Measurements from ENCODE around the gene MARK2. TPM values are rescaled to one million over a fixed set of nuclear protein-coding genes. Genes with fewer than 3 reads are reported as not detected.

MARK2 gene
- total RNA-seq, 1 experiment from 2014 or later: 22.1 TPM

DNA sequence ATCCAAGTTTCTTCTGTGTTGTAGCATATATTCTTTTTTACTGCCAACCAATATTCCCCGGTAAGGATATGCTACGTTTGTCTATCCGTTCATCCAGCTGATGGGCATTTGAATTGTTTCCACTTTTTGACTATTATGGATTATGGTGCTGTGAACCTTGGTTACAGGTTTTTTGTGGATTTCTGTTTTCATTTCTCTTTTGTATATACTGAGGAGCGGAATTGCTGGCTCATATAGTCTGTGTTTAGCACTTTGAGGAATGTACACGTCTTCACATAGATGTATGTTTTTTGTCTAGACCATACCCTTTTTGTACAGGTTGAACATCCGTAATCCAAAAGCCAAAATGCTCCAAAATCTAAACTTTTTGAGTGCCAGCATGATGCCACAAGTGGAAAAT, 54.4 kb downstream of the MARK2 start:
- Histone ChIP-seq H3K9me2 (replicated peaks; ENCODE audit: insufficient read depth, low read length) (no peaks in the 10 kb centered on the region), H3K27me3 (ENCODE audit: low read length) (no peaks in the 10 kb centered on the region), H3K4me2 (ENCODE audit: low read depth, low read length, poor library complexity, severe bottlenecking) (no peak overlapping the region), H3K9me3 (ENCODE audit: low read length) (no peaks in the 10 kb centered on the region), H3K36me3 (ENCODE audit: insufficient read depth, low read length) (peaks cover 7% of the 10 kb centered on the region; the same call in 1 of the 2 replicates), H4K20me1 (ENCODE audit: insufficient read depth, low read depth, low read length) (peaks cover 16% of the 10 kb centered on the region), H3K27ac (ENCODE audit: low read length) (no peak overlapping the region), H3K4me1 (ENCODE audit: low read length) (peaks cover 2% of the 10 kb centered on the region), H3K79me2 (ENCODE audit: low read length) (peaks cover 60% of the 10 kb centered on the region), H2AFZ (ENCODE audit: low read length) (no peak overlapping the region), H3K4me3 (ENCODE audit: low read length) (no peak overlapping the region), H3K9ac (ENCODE audit: low read length) (no peak overlapping the region)
- DNase-seq: no peak

- Histone ChIP-seq H4K20me1 (ENCODE audit: insufficient read depth, low read depth, low read length) (0 out of 2 replicates have a peak, but pooled peaks cover 5% of the 10 kb centered on the region), H3K4me2 (ENCODE audit: low read depth, low read length, poor library complexity, severe bottlenecking) (no peak overlapping the region)
Observed at GRCh38 chr11:63896071-63896470, 57.2 kb downstream of the MARK2 start.

DNA sequence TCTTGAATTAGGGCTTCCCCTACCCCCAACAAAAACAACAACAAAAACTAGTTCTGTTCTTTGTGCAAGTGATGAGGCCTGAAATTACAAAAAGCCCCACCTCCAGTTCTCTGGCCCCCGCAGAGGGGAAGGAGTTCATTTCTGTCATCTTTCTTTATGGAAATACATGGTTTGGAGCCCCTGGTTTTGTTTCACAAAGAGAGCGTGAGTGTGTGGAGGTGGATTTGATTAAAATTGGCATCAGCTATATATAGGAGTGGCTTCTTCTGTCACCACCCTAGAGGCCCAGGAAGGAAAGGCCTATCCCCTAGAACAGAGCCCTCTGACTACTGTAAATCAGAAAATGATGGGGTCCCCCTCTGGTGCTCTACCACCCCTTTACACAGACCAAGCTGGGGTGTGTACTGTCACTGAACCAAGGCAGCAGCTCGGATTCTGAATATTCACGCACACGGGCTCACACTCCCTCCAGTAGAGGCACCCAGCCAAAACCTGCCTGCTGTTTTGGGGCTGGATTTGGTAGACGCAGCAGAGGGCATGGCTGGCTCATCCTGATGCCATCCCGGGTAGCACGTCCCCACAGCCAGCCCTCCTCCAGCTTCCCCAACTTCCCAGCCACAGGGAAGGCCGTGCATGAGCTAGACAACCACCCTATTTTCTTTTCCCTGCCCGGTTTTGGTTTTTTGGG, 58.7 kb downstream of the MARK2 start:
- no peak overlapping the region for H3K4me3 ChIP-seq (ENCODE audit: low read length)
- H3K36me3 ChIP-seq (ENCODE audit: insufficient read depth, low read length): peaks cover 17% of the 10 kb centered on the region; the same call in 1 of the 2 replicates
- H3K27me3 ChIP-seq (ENCODE audit: low read length): no peaks in the 10 kb centered on the region
- H3K9me2 ChIP-seq (replicated peaks; ENCODE audit: insufficient read depth, low read length): no peaks in the 10 kb centered on the region
- no peaks in the 10 kb centered on the region for H3K4me1 ChIP-seq (ENCODE audit: low read length)
- no peaks in the 10 kb centered on the region for H3K9me3 ChIP-seq (ENCODE audit: low read length)
- H3K4me2 ChIP-seq (ENCODE audit: low read depth, low read length, poor library complexity, severe bottlenecking): no peak overlapping the region
- no peak overlapping the region for H3K27ac ChIP-seq (ENCODE audit: low read length)
- no peak overlapping the region for H3K9ac ChIP-seq (ENCODE audit: low read length)
- no peak for DNase-seq
- H3K79me2 ChIP-seq (ENCODE audit: low read length): peaks cover 18% of the 10 kb centered on the region
- H4K20me1 ChIP-seq (ENCODE audit: insufficient read depth, low read depth, low read length): 0 out of 2 replicates have a peak, but pooled peaks cover 5% of the 10 kb centered on the region
- no peak overlapping the region for H2AFZ ChIP-seq (ENCODE audit: low read length)

More at GRCh38 chr11:63896071-63896470, 57.2 kb downstream of the MARK2 start:
- Histone ChIP-seq H3K4me3 (ENCODE audit: low read length) (no peak overlapping the region), H2AFZ (ENCODE audit: low read length) (no peak overlapping the region), H3K36me3 (ENCODE audit: insufficient read depth, low read length) (peaks cover 17% of the 10 kb centered on the region; the same call in 1 of the 2 replicates), H3K9me3 (ENCODE audit: low read length) (no peaks in the 10 kb centered on the region), H3K79me2 (ENCODE audit: low read length) (peaks cover 33% of the 10 kb centered on the region), H3K9me2 (replicated peaks; ENCODE audit: insufficient read depth, low read length) (no peaks in the 10 kb centered on the region), H3K27ac (ENCODE audit: low read length) (no peak overlapping the region), H3K4me1 (ENCODE audit: low read length) (no peaks in the 10 kb centered on the region), H3K9ac (ENCODE audit: low read length) (no peak overlapping the region), H3K27me3 (ENCODE audit: low read length) (no peaks in the 10 kb centered on the region)
- DNase-seq: no peak

DNA sequence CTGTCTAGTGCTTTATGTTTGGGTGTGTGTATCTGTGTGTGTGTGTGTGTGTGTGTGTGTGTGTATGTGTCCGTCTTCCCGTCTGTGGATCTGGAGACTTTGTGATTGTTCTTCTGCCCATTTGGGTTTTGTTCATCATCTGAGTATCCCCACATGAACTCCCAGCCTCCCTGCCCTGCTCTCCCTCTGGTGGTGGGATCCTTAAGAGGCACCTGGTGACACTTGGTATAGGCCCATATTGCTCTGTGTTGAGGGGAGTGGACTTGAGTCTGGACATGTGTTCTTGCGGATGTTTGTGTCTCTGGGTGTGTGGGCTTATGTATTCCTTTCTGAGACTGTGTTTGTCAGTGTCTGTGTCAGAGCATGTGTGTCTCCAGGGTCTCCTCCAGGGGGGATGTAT, 62.8 kb downstream of the MARK2 start:
- Histone ChIP-seq H3K9me3 (ENCODE audit: low read length) (no peaks in the 10 kb centered on the region), H3K4me1 (ENCODE audit: low read length) (no peaks in the 10 kb centered on the region), H3K79me2 (ENCODE audit: low read length) (no peaks in the 10 kb centered on the region), H3K27me3 (ENCODE audit: low read length) (no peaks in the 10 kb centered on the region), H2AFZ (ENCODE audit: low read length) (no peak overlapping the region), H3K4me3 (ENCODE audit: low read length) (no peak overlapping the region), H3K27ac (ENCODE audit: low read length) (no peak overlapping the region), H3K9me2 (replicated peaks; ENCODE audit: insufficient read depth, low read length) (no peaks in the 10 kb centered on the region), H3K4me2 (ENCODE audit: low read depth, low read length, poor library complexity, severe bottlenecking) (no peak overlapping the region), H3K36me3 (ENCODE audit: insufficient read depth, low read length) (peaks cover 10% of the 10 kb centered on the region; the same call in 1 of the 2 replicates), H3K9ac (ENCODE audit: low read length) (no peak overlapping the region), H4K20me1 (ENCODE audit: insufficient read depth, low read depth, low read length) (no peaks in the 10 kb centered on the region; the same call in 1 of the 2 replicates)
- DNase-seq: peak; percentile 58

- no peaks in the 10 kb centered on the region; the same call in 1 of the 2 replicates for H4K20me1 ChIP-seq (ENCODE audit: insufficient read depth, low read depth, low read length)
- DNase-seq: no peak
Observed at GRCh38 chr11:63903884-63904283, 65.0 kb downstream of the MARK2 start.

DNA sequence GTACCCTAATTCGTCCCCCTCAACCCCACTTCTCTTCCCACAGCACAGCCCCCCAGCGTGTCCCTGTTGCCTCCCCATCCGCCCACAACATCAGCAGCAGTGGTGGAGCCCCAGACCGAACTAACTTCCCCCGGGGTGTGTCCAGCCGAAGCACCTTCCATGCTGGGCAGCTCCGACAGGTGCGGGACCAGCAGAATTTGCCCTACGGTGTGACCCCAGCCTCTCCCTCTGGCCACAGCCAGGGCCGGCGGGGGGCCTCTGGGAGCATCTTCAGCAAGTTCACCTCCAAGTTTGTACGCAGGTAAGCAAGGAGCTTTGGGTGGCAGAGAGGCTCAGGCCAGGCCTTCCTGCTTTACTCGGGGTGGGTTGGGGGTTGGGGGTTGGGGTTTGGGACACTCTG, 65.8 kb downstream of the MARK2 start:
- no peak for DNase-seq
- Histone ChIP-seq H3K4me1 (ENCODE audit: low read length) (no peaks in the 10 kb centered on the region), H3K9me3 (ENCODE audit: low read length) (no peaks in the 10 kb centered on the region), H3K4me2 (ENCODE audit: low read depth, low read length, poor library complexity, severe bottlenecking) (no peak overlapping the region), H3K79me2 (ENCODE audit: low read length) (no peaks in the 10 kb centered on the region), H3K36me3 (ENCODE audit: insufficient read depth, low read length) (peaks cover 4% of the 10 kb centered on the region; the same call in 1 of the 2 replicates), H3K9ac (ENCODE audit: low read length) (no peak overlapping the region), H3K9me2 (replicated peaks; ENCODE audit: insufficient read depth, low read length) (no peaks in the 10 kb centered on the region), H3K4me3 (ENCODE audit: low read length) (no peak overlapping the region), H4K20me1 (ENCODE audit: insufficient read depth, low read depth, low read length) (no peaks in the 10 kb centered on the region; the same call in 1 of the 2 replicates), H3K27me3 (ENCODE audit: low read length) (no peaks in the 10 kb centered on the region), H3K27ac (ENCODE audit: low read length) (no peak overlapping the region), H2AFZ (ENCODE audit: low read length) (no peak overlapping the region)

More at GRCh38 chr11:63903884-63904283, 65.0 kb downstream of the MARK2 start:
- H3K27ac ChIP-seq (ENCODE audit: low read length): no peak overlapping the region
- no peaks in the 10 kb centered on the region for H3K9me2 ChIP-seq (replicated peaks; ENCODE audit: insufficient read depth, low read length)
- H3K27me3 ChIP-seq (ENCODE audit: low read length): no peaks in the 10 kb centered on the region
- no peaks in the 10 kb centered on the region for H3K4me1 ChIP-seq (ENCODE audit: low read length)
- no peak overlapping the region for H3K4me3 ChIP-seq (ENCODE audit: low read length)
- H3K79me2 ChIP-seq (ENCODE audit: low read length): no peaks in the 10 kb centered on the region
- H3K36me3 ChIP-seq (ENCODE audit: insufficient read depth, low read length): peaks cover 7% of the 10 kb centered on the region; the same call in 1 of the 2 replicates
- H3K9me3 ChIP-seq (ENCODE audit: low read length): no peaks in the 10 kb centered on the region
- no peak overlapping the region for H3K9ac ChIP-seq (ENCODE audit: low read length)
- no peak overlapping the region for H3K4me2 ChIP-seq (ENCODE audit: low read depth, low read length, poor library complexity, severe bottlenecking)
- no peak overlapping the region for H2AFZ ChIP-seq (ENCODE audit: low read length)

DNA sequence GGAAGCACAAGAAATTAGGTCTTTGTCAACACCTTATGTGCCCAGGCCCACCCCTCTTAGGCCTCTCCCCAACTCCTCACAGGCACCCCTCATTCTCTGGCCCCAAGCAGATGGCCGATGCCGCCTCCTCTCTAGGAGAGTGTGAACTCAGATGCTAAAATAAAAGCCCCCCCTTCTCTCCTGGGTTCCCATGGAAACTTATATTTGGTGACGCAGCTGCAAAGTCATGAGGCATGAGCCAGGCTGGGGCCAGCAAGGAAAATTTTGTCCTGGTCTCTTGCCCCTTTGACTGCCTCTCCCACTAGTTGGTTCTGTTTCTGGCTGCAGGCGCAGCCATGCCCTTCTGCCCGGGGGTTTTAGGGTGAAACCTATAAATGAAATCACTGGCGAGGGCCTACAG, 66.3 kb downstream of the MARK2 start:
- Histone ChIP-seq H3K79me2 (ENCODE audit: low read length) (no peaks in the 10 kb centered on the region), H4K20me1 (ENCODE audit: insufficient read depth, low read depth, low read length) (no peaks in the 10 kb centered on the region; the same call in 1 of the 2 replicates), H3K9me3 (ENCODE audit: low read length) (no peaks in the 10 kb centered on the region), H2AFZ (ENCODE audit: low read length) (no peak overlapping the region), H3K9me2 (replicated peaks; ENCODE audit: insufficient read depth, low read length) (no peaks in the 10 kb centered on the region), H3K4me1 (ENCODE audit: low read length) (no peaks in the 10 kb centered on the region), H3K27ac (ENCODE audit: low read length) (no peak overlapping the region), H3K9ac (ENCODE audit: low read length) (no peak overlapping the region), H3K27me3 (ENCODE audit: low read length) (no peaks in the 10 kb centered on the region), H3K36me3 (ENCODE audit: insufficient read depth, low read length) (peaks cover under 1% of the 10 kb centered on the region; the same call in 1 of the 2 replicates), H3K4me2 (ENCODE audit: low read depth, low read length, poor library complexity, severe bottlenecking) (no peak overlapping the region), H3K4me3 (ENCODE audit: low read length) (no peak overlapping the region)
- no peak for DNase-seq

- DNase-seq: no peak
- Histone ChIP-seq H3K4me3 (ENCODE audit: low read length) (no peak overlapping the region), H3K36me3 (ENCODE audit: insufficient read depth, low read length) (no peaks in the 10 kb centered on the region), H3K4me2 (ENCODE audit: low read depth, low read length, poor library complexity, severe bottlenecking) (no peak overlapping the region), H2AFZ (ENCODE audit: low read length) (no peak overlapping the region), H3K9me3 (ENCODE audit: low read length) (no peaks in the 10 kb centered on the region), H3K9me2 (replicated peaks; ENCODE audit: insufficient read depth, low read length) (no peaks in the 10 kb centered on the region), H4K20me1 (ENCODE audit: insufficient read depth, low read depth, low read length) (no peaks in the 10 kb centered on the region; the same call in 1 of the 2 replicates), H3K4me1 (ENCODE audit: low read length) (no peaks in the 10 kb centered on the region), H3K9ac (ENCODE audit: low read length) (no peak overlapping the region), H3K27me3 (ENCODE audit: low read length) (no peaks in the 10 kb centered on the region), H3K27ac (ENCODE audit: low read length) (no peak overlapping the region), H3K79me2 (ENCODE audit: low read length) (no peaks in the 10 kb centered on the region)
Observed at GRCh38 chr11:63906087-63906486, 67.2 kb downstream of the MARK2 start.
